Liver (tissue), 9 donors: Measurements from ENCODE around the gene PREX1. TPM values are rescaled to one million over a fixed set of nuclear protein-coding genes. Genes with fewer than 3 reads are reported as not detected.

ENCODE experiments used
- DNase-seq: peaks from one replicate; pipeline ENCODE4 v3.0.0-alpha.2; 2017; ENCODE audit warnings: low spot score
- H3K27ac ChIP-seq, 2 donors: one replicate each; pipeline ENCODE4 v1.7.0; 2013; ENCODE audit warnings: inconsistent platforms in 2 of 2, low read length in 2 of 2, control low read depth in 1 of 2, low read depth in 1 of 2, mild to moderate bottlenecking in 1 of 2
- H3K27me3 ChIP-seq, 4 donors: one replicate each; pipeline versions ENCODE4 v1.6.1 to v1.7.0; 2013; ENCODE audit warnings: low read length in 3 of 4, inconsistent platforms in 1 of 4, mild to moderate bottlenecking in 1 of 4, moderate library complexity in 1 of 4; ENCODE audit not compliant: control insufficient read depth in 4 of 4, insufficient read depth in 4 of 4
- H3K36me3 ChIP-seq, 4 donors: one replicate each; pipeline versions ENCODE4 v1.6.1 to v1.7.0; 2013; ENCODE audit warnings: low read length in 3 of 4, mild to moderate bottlenecking in 3 of 4, low read depth in 1 of 4, moderate library complexity in 1 of 4; ENCODE audit not compliant: control insufficient read depth in 4 of 4, insufficient read depth in 3 of 4
- H3K4me1 ChIP-seq, 4 donors: one replicate each; pipeline versions ENCODE4 v1.6.1 to v1.7.0; 2013; ENCODE audit warnings: low read length in 3 of 4, mild to moderate bottlenecking in 3 of 4, moderate library complexity in 1 of 4; ENCODE audit not compliant: control insufficient read depth in 4 of 4, insufficient read depth in 4 of 4
- H3K4me3 ChIP-seq, 3 donors: one replicate each; pipeline versions ENCODE4 v1.6.1 to v1.7.0; 2013; ENCODE audit warnings: low read length in 3 of 3, control low read depth in 1 of 3, low read depth in 1 of 3, mild to moderate bottlenecking in 1 of 3
- H3K9ac ChIP-seq, 2 donors: one replicate each; pipeline ENCODE4 v1.7.0; 2013; ENCODE audit warnings: low read length in 2 of 2, mild to moderate bottlenecking in 2 of 2, moderate library complexity in 2 of 2, control low read depth in 1 of 2, low read depth in 1 of 2
- H3K9me3 ChIP-seq, 4 donors: one replicate each; pipeline versions ENCODE4 v1.6.1 to v1.7.0; 2013; ENCODE audit warnings: low read length in 3 of 4; ENCODE audit not compliant: control insufficient read depth in 4 of 4
- CTCF ChIP-seq: fragments of 150-350 bp; IDR thresholded peaks from 2 replicates; pipeline ENCODE4 v1.5.1; 2017; ENCODE audit warnings: improper control_type of control experiment, low read depth, low read length; ENCODE audit not compliant: missing input control
- FOXA1 ChIP-seq: IDR thresholded peaks from 2 replicates; pipeline ENCODE4 v1.6.1; 2016; ENCODE audit warnings: antibody characterized with exemption
- FOXA2 ChIP-seq: IDR thresholded peaks from 2 replicates; pipeline ENCODE4 v1.6.1; 2016; ENCODE audit warnings: antibody characterized with exemption
- GABPA ChIP-seq, 2 donors: IDR thresholded peaks in 1 of 2; conservative IDR thresholded peaks in 1 of 2; 2 replicates each; pipeline ENCODE4 v1.6.1; 2016; ENCODE audit warnings: antibody characterized with exemption in 2 of 2, mild to moderate bottlenecking in 1 of 2, moderate library complexity in 1 of 2
- HNF4A ChIP-seq, 2 donors: conservative IDR thresholded peaks; 2 replicates each; pipeline ENCODE4 v1.6.1; 2016; ENCODE audit warnings: antibody characterized with exemption in 2 of 2, mild to moderate bottlenecking in 2 of 2
- HNF4G ChIP-seq: IDR thresholded peaks from 2 replicates; pipeline ENCODE4 v1.6.1; 2016; ENCODE audit warnings: antibody characterized with exemption
- JUND ChIP-seq, 2 donors: IDR thresholded peaks; 2 replicates each; pipeline ENCODE4 v1.6.1; 2016; ENCODE audit warnings: antibody characterized with exemption in 2 of 2
- NR2F2 ChIP-seq: IDR thresholded peaks from 2 replicates; pipeline ENCODE4 v1.6.1; 2016; ENCODE audit warnings: antibody characterized with exemption
- RAD21 ChIP-seq, 2 donors: IDR thresholded peaks; 2 replicates each; pipeline ENCODE4 v1.6.1; 2016; ENCODE audit warnings: antibody characterized with exemption in 2 of 2, mild to moderate bottlenecking in 2 of 2
- RXRA ChIP-seq, 2 donors: IDR thresholded peaks; 2 replicates each; pipeline ENCODE4 v1.6.1; 2017 to 2018; ENCODE audit warnings: antibody characterized with exemption in 2 of 2, mild to moderate bottlenecking in 1 of 2
- SP1 ChIP-seq: IDR thresholded peaks from 2 replicates; pipeline ENCODE4 v1.6.1; 2018; ENCODE audit warnings: antibody characterized with exemption, mild to moderate bottlenecking
- TAF1 ChIP-seq: conservative IDR thresholded peaks from 2 replicates; pipeline ENCODE4 v1.6.1; 2016; ENCODE audit warnings: antibody characterized with exemption, mild to moderate bottlenecking
- YY1 ChIP-seq: IDR thresholded peaks from 2 replicates; pipeline ENCODE4 v1.6.1; 2016; ENCODE audit warnings: antibody characterized with exemption, mild to moderate bottlenecking
- WGBS: extraction: QIAGEN DNeasy Blood & Tissue Kit; methylation state at CpG from one replicate; pipeline ENCODE4 v1.1.7; 2013; 5-methylcytosine and 5-hydroxymethylcytosine counted together
- polyA plus RNA-seq, 2 donors: library from polyadenylated mRNA; stranded (reverse) in 1 of 2; unstranded in 1 of 2; fragments of 200-250 nt in 1 of 2; fragments of >200 nt in 1 of 2; fragmentation: Nextera tagmentation in 1 of 2; extraction: Ambion mirVana in 1 of 2; gene quantifications; one replicate each; pipeline versions ENCODE4 v1.2.1 to v1.2.3, GENCODE V29; 2013 to 2015
- total RNA-seq, 2 donors: library from RNA; depleted of rRNA; stranded (reverse); fragments of >200 nt; gene quantifications; one replicate each; pipeline ENCODE4 v1.2.3, GENCODE V29; 2014
- TF ChIP-seq, protein P1 (sequence below): IDR thresholded peaks from 2 replicates; pipeline ENCODE4 v1.6.1; 2016; ENCODE audit warnings: antibody characterized with exemption
- TF ChIP-seq, protein P2 (sequence below): IDR thresholded peaks from 2 replicates; pipeline ENCODE4 v1.6.1; 2016; ENCODE audit warnings: antibody characterized with exemption
- TF ChIP-seq, protein P3 (sequence below): IDR thresholded peaks from 2 replicates; pipeline ENCODE4 v1.6.1; 2016; ENCODE audit warnings: antibody characterized with exemption, mild to moderate bottlenecking
- donor health status: healthy.
- donor health status: healthy.
- donor health status: healthy.
- donor health status: healthy.
- donor health status: healthy.

Gene PREX1
- total and polyA plus RNA-seq, 4 donors = 2.2 to 18.0 (median 10.8) TPM

GRCh38 chr20:48819089-48819488 lies 8.7 kb downstream of the PREX1 start:
- TF ChIP-seq SP1 (no peak), FOXA2 (no peak), HNF4G (no peak), JUND (IDR thresholded peaks at IDR 0.05) (no peak), FOXA1 (no peak), GABPA (IDR thresholded peaks at IDR 0.05 in 1 of 2, conservative IDR thresholded peaks at IDR 0.05 in 1 of 2) (no peak), RXRA (IDR thresholded peaks at IDR 0.05) (no peak), TAF1 (no peak)
- TF ChIP-seq, protein P1, sequence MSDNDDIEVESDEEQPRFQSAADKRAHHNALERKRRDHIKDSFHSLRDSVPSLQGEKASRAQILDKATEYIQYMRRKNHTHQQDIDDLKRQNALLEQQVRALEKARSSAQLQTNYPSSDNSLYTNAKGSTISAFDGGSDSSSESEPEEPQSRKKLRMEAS = no peak
- Histone ChIP-seq H3K9ac (no peak overlapping the region), H3K9me3 (no peaks in the 10 kb centered on the region), H3K27me3 (no peaks in the 10 kb centered on the region), H3K4me1 (no peaks in the 10 kb centered on the region), H3K36me3 (no peaks in the 10 kb centered on the region), H3K27ac (no peak overlapping the region), H3K4me3 (no peak overlapping the region)
- 88% methylated on average over 3 of the region's 3 CpGs for WGBS
- no peak for DNase-seq

GRCh38 chr20:48818481-48818987 lies 9.3 kb downstream of the PREX1 start:
- Histone ChIP-seq H3K36me3 (no peaks in the 10 kb centered on the region), H3K27ac (no peak overlapping the region), H3K27me3 (no peaks in the 10 kb centered on the region), H3K4me1 (no peaks in the 10 kb centered on the region), H3K4me3 (no peak overlapping the region), H3K9me3 (no peaks in the 10 kb centered on the region), H3K9ac (no peak overlapping the region)
- WGBS = 60% methylated on average over 11 of the region's 11 CpGs
- no peak for TF ChIP-seq RXRA (IDR thresholded peaks at IDR 0.05)
- TF ChIP-seq, protein P1 = no peak
- DNase-seq = no peak

- no peaks in the 10 kb centered on the region for H3K9me3 ChIP-seq
- TF ChIP-seq, protein P2, sequence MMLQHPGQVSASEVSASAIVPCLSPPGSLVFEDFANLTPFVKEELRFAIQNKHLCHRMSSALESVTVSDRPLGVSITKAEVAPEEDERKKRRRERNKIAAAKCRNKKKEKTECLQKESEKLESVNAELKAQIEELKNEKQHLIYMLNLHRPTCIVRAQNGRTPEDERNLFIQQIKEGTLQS = no peak
- TF ChIP-seq JUND (IDR thresholded peaks at IDR 0.05) (no peak), RAD21 (IDR thresholded peaks at IDR 0.05) (no peak), CTCF (no peak), TAF1 (no peak), HNF4G (no peak), FOXA2 (no peak), RXRA (IDR thresholded peaks at IDR 0.05) (no peak), GABPA (IDR thresholded peaks at IDR 0.05 in 1 of 2, conservative IDR thresholded peaks at IDR 0.05 in 1 of 2) (no peak), HNF4A (conservative IDR thresholded peaks at IDR 0.05) (no peak), YY1 (no peak), NR2F2 (no peak)
- TF ChIP-seq, protein P1 = no peak
- TF ChIP-seq, protein P3, sequence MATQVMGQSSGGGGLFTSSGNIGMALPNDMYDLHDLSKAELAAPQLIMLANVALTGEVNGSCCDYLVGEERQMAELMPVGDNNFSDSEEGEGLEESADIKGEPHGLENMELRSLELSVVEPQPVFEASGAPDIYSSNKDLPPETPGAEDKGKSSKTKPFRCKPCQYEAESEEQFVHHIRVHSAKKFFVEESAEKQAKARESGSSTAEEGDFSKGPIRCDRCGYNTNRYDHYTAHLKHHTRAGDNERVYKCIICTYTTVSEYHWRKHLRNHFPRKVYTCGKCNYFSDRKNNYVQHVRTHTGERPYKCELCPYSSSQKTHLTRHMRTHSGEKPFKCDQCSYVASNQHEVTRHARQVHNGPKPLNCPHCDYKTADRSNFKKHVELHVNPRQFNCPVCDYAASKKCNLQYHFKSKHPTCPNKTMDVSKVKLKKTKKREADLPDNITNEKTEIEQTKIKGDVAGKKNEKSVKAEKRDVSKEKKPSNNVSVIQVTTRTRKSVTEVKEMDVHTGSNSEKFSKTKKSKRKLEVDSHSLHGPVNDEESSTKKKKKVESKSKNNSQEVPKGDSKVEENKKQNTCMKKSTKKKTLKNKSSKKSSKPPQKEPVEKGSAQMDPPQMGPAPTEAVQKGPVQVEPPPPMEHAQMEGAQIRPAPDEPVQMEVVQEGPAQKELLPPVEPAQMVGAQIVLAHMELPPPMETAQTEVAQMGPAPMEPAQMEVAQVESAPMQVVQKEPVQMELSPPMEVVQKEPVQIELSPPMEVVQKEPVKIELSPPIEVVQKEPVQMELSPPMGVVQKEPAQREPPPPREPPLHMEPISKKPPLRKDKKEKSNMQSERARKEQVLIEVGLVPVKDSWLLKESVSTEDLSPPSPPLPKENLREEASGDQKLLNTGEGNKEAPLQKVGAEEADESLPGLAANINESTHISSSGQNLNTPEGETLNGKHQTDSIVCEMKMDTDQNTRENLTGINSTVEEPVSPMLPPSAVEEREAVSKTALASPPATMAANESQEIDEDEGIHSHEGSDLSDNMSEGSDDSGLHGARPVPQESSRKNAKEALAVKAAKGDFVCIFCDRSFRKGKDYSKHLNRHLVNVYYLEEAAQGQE = no peak
- DNase-seq = no peak
- no peak overlapping the region for H3K27ac ChIP-seq
- no peaks in the 10 kb centered on the region for H3K27me3 ChIP-seq
- no peaks in the 10 kb centered on the region for H3K4me1 ChIP-seq
- WGBS = 86% methylated on average over 7 of the region's 7 CpGs
- no peaks in the 10 kb centered on the region for H3K36me3 ChIP-seq
- no peak overlapping the region for H3K4me3 ChIP-seq
- H3K9ac ChIP-seq = no peak overlapping the region
These were observed 9.8 kb downstream of the PREX1 start for GRCh38 chr20:48818031-48818370.
